Measurements from ENCODE around the gene CAB39L.

DNA sequence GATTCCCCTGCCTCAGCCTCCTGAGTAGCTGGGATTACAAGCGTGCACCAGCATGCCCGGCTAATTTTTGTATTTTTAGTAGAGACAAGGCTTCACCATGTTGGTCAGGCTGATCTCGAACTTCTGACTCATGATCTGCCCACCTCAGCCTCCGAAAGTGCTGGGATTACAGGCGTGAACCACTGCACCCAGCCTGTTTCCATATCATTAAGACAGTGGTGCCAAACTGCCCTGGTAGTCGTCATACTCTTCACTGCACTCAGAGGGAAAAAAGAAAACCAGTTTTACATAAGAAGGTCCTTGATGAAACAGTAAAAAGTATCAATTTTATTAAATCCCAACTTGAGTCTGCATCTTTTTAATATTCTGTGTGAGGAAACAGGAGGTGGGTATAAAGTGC is 181.2 kb downstream of the CAB39L start:
- TF ChIP-seq, protein P1, sequence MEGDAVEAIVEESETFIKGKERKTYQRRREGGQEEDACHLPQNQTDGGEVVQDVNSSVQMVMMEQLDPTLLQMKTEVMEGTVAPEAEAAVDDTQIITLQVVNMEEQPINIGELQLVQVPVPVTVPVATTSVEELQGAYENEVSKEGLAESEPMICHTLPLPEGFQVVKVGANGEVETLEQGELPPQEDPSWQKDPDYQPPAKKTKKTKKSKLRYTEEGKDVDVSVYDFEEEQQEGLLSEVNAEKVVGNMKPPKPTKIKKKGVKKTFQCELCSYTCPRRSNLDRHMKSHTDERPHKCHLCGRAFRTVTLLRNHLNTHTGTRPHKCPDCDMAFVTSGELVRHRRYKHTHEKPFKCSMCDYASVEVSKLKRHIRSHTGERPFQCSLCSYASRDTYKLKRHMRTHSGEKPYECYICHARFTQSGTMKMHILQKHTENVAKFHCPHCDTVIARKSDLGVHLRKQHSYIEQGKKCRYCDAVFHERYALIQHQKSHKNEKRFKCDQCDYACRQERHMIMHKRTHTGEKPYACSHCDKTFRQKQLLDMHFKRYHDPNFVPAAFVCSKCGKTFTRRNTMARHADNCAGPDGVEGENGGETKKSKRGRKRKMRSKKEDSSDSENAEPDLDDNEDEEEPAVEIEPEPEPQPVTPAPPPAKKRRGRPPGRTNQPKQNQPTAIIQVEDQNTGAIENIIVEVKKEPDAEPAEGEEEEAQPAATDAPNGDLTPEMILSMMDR (IDR thresholded peaks at IDR 0.05) = no peak
- no peak for TF ChIP-seq POLR2A (IDR thresholded peaks at IDR 0.05)
- TF ChIP-seq EP300 (IDR thresholded peaks at IDR 0.05) = no peak
- TF ChIP-seq POLR2AphosphoS5 (IDR thresholded peaks at IDR 0.05) = no peak
